ENCODE measurements around the gene SH3BGRL.

The SH3BGRL gene

GRCh38 chrX:81201671-81202455, at the start of gene SH3BGRL, which contains the start of gene HMGN5:
Gene SH3BGRL, plus strand, starts transcription at chrX:81202102. Its CDS starts 99 bp downstream, at chrX:81202201.
Gene HMGN5, minus strand, starts transcription at chrX:81201913. Its CDS starts 80,364 bp downstream, at chrX:81121549.
- FAIRE-seq: no peak

DNA sequence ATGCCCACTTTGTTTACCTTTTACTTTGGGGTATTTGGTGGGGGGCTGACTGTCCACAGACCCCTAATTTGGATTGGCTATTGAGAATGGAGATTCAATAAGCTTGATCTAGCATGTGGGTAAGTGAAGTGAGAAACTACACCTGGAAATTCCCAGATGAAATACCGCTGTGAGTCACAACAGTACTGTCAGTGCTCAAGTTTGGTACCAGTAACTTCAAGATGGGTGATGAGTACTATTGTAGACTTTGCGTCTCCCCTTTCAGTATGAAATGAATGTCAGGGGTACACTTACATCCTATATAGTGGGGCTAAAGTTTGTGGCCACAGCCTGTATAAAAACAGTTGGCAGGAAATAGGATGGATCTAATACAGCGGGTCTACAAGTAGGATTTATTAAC, 33.5 kb upstream of the SH3BGRL start:
- FAIRE-seq: no peak

DNA sequence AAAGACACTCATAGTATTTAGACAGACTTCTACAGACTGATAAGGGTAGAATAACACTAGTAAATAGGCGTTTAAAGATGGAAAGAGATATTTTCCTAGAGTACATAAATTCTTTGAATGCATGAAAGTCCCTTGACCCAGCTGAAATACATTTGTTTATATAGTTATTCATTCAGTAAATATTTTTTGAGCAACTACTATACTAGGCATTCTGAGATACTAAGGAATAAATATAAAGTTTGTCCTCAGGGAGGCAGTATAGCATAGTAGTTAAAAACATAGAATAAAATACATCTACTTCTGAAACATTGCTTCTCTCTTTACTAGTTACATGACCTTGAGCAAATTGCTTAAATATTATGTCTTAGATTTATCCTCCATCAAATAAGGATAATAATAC, 27.6 kb upstream of the SH3BGRL start:
- FAIRE-seq: peak; percentile 82

- no peak for FAIRE-seq
These were observed 6.6 kb upstream of the SH3BGRL start for GRCh38 chrX:81195259-81195658.

DNA sequence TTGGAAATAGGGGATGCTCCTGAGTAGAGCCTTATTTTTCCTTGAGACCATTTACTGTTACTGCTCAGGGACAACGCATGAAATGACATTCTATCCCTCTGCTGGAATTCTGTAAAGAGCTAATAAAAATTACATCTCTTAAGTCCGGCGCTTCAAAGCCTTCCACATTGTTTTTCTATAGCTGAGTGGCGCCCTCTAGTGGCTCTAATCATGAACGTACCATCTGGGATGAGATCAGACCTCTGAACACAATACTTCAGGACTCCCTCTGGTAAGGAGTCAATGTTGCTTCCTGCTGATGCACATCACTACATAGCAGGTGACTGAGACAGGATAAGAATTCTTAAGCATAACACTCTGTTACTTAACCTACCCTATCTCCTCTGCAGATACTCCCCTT, 6.2 kb upstream of the SH3BGRL start:
- FAIRE-seq: no peak

DNA sequence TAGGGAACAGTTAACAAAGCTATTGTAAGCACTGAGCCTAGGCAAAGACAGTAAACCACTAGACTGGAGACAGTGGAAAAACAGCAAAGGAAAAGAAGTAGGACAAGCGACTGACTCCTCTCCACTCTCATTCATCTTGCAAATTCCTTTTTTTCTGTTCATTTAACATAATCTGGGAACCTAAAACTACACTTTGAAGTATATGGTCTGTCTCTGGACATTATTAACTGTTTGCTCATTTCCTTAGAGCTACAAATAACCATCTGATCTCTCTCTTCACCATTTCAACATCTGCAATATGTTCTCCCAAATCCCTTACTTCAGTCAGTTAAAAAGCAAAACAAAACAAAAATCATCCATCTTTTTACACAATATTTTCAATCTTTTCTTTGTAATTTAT, 831 bp upstream of the SH3BGRL start:
- FAIRE-seq: no peak

GRCh38 chrX:81202456-81202819, 536 bp downstream of the SH3BGRL start:
- FAIRE-seq: no peak

DNA sequence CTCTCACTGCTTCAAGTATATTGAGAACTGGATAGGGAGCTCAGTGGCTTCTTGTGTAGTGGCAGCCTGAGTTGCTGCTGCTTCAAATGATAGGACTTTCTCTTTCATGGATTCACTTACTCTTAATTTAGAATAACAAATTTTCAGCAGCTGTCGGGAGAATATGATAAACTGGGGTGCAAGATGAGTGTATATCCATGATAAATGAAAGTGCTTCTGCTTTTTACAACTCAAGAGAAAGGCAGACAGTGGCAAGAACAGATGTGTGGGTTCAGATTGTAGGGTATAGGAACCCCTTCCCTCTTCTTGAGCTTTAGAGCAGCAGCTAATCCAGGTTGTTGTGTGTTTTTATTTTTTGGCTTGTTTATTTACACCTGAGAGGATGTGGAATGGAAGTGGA, 1.0 kb downstream of the SH3BGRL start:
- no peak for FAIRE-seq

GRCh38 chrX:81205551-81205950, 3.6 kb downstream of the SH3BGRL start:
- FAIRE-seq: no peak

DNA sequence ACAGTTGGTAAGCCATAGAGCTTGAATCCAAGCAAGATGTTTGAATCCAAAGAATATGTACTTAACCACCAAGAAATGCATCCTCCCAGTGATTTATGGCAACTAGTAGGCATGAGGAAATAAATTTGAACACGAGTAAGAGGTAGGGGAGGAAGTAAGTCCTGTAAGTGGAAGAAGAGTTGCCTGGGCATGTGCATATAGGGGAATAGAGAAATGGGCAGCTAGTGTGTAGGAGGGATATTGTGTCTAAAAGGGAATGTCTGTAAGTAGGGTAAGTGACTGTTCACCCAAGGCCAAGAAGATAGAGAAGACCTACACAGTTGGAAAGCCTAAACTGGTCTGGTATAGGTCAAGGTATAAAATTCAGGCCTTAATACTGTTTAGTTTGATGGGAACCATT, 4.6 kb downstream of the SH3BGRL start:
- no peak for FAIRE-seq

DNA sequence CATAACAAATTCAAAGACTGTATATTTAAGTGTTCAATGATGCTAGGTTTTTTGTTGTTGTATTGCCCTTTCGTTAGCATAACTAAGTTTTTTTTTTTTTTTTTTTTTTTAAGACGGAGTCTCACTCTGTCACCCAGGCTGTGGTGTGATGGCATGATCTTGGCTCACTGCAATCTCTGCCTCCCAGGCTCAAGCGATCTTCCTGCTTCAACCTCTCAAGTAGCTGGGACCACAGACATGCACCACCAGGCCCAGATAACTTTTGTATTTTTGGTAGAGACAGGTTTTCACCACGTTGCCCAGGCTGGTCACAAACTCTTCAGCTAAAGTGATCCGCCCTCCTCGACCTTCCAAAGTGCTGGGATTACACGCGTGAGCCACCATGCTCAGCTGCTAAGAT, 7.0 kb downstream of the SH3BGRL start:
- no peak for FAIRE-seq

GRCh38 chrX:81215685-81216084, 13.8 kb downstream of the SH3BGRL start:
- no peak for FAIRE-seq

DNA sequence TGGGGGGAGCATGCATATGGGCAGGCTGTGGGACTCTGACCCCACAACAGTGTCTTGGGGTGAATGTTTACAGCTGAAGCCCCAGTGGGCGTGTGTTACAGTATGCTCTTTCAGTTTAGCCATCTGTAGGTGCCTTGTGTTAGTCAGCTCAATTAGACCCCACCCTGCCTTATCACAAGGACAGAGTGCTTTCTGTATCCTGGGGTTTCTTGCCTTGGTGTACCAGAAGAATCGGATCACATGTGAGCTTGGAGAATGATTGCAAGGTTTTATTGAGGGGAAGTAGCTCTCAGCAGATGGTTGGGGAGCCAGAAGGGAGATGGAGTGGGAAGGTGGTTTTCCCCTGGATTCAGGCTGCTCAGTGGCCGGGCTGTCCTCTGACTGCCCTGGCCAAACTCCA, 27.3 kb downstream of the SH3BGRL start:
- no peak for FAIRE-seq

DNA sequence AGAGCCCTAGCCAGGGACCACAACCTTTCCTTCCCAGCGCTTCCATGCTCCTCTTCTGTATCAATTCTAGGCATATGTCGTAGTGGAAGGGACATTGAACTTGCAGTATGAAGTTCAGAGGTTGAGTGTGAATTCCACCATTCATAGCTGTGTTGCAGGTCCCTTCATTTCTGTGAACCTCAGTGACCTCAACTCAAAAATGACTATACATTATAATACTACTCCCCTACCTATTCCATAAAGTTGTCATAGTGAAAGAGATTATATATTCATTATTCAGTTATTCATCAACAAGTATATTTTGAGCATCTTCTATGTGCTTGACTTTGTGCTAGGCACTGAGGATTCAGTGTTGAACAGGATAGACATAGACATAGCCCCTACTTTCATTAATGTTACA, 28.0 kb downstream of the SH3BGRL start:
- FAIRE-seq: no peak

GRCh38 chrX:81231476-81231875, 29.6 kb downstream of the SH3BGRL start:
- no peak for FAIRE-seq

DNA sequence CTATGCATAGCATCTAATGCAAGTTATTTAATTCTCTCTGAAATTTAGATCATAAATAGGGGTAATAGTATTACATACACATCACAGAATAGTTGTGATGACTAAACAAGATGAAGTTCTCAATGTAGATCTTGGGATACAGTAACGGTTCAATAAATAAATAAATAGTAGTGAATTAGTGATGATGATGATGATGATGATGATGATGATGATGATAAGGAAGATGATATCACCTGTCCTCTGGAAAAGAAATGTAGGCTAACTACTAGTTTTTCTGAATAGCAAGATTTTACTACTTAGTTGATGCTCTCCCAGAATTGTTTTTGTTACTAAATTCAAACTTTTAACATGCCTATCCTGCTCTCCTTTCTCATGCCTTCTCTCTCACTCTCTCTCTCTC, 30.3 kb downstream of the SH3BGRL start:
- no peak for FAIRE-seq

DNA sequence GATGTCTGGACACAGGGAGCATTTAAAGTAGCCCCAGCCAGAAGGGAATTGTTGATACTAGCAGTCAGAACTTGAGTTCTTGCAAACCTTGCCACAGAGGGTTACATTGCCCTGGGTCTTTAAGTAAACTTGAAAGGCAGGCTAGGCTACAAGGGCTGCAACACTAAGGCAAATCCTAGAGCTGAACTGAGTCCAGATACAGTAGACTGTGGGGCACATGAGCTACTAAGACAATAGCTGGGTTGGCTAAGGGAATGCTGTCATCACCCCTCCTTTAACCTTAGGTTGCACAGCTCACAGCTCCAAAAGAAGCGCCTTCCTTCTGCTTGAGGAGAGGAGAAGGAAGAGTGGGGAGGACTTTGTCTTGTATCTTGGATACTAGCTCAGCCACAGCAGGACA, 35.6 kb downstream of the SH3BGRL start:
- no peak for FAIRE-seq

GRCh38 chrX:81238166-81238565, 36.3 kb downstream of the SH3BGRL start:
- FAIRE-seq: no peak

- no peak for FAIRE-seq
These were observed 38.9 kb downstream of the SH3BGRL start for GRCh38 chrX:81240701-81241331.

- no peak for FAIRE-seq
These were observed 39.9 kb downstream of the SH3BGRL start for GRCh38 chrX:81241753-81242152.

GRCh38 chrX:81255876-81256275, 54.0 kb downstream of the SH3BGRL start:
- no peak for FAIRE-seq

DNA sequence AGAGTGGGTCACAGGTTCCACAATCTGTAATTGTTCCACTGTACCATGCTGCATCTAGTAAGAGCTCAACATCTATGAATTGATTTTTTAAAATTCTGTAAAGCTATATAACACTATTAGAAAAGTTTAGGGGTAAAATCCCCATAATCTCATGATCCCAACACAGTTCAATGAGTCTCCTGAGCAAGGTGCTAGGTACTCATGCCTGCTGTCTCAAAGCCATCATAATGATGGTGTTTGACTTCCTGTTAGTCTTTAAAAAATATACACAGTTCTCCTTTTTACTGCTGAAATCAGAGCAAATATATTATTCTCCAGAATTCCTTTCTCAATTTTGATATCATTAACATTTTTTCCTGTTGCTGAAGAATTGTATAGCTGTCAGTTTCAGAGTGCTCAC, 55.9 kb downstream of the SH3BGRL start:
- FAIRE-seq: no peak

- no peak for FAIRE-seq
These were observed 57.3 kb downstream of the SH3BGRL start for GRCh38 chrX:81259020-81259713.

Data from G401.6 (cell line).